Skeletal muscle cell (primary cell): Measurements from ENCODE around the gene ACER2.
A peak's percentile ranks its signal among the peaks of the same experiment; 100 is the strongest.
"Not testable (repeated sequence)": the region's sequence is repeated elsewhere in the genome, so short reads cannot be mapped to it uniquely, and the experiment has no call there.

ENCODE experiments used
- DNase-seq: peaks from one replicate; pipeline ENCODE4 v3.0.0-alpha.2; 2010; ENCODE audit warnings: low read depth
- H3K4me3 ChIP-seq: 2 replicates; pipeline ENCODE4 v1.5.1; 2011; ENCODE audit warnings: low read depth, mild to moderate bottlenecking, control low read depth, low read length, moderate library complexity

Gene ACER2

DNA sequence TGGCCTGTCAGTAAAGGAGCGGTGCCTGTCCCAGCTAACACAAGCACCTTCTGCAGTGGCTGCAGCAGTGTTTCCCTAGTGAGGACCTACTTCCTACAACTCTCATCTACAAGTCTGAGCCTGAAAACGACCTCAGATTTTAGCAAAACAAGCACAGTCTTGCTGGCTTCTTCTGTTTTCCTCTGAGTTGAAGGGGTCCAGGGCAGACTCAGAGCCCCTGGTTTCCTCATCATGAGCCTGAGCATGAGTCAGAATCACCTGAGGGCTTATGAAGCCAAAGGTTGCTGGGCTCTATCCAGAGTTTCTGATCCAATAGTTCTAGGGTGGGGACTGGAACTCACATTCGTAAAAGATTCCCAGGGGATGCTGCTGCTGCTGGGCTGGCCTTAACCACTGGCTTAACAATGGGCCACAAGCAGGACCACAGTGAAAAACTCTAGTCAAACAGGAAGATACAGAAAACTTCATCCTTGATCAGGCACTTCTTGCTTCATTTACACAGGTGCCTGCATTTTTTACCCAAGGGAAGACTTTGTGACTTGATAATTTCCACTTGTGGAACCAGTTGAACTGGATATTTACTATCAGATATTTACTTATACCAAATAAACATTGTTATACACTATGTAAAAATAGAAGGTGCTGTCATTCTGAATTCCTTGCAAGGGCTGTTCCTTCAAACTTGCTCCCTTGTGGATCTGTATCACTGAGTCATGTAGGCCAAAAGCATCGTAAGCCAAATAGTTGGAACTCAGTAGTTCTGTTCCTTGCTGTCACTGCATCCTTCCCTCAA is 4.3 kb upstream of the ACER2 start:
- H3K4me3 ChIP-seq: no peak overlapping the region
- DNase-seq: no peak

- no peak overlapping the region for H3K4me3 ChIP-seq
- DNase-seq: no peak
Measured at GRCh38 chr9:19405771-19406170, 3.0 kb upstream of the ACER2 start.

DNA sequence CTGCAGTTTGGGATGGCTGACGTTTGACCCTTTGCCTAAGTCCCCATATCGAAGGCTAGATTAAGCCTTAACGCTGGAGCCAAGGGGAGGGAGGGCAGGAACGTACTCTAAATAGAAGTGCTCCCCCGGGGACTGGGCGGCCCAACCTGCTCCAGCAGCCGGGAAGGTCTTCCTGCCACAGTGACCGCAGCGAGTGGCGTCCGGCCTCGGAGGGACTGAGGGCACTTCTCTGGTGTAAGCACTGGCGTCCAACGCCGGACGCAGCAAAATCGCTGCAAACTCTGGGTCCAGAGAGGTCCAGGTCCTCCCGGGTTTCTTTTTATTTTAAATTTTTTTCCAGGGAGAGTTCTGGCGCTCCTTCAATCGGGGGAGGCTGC is 505 bp upstream of the ACER2 start:
- DNase-seq: no peak
- peak overlapping the region; percentile 85 for H3K4me3 ChIP-seq

- peak overlapping the region; percentile 85 for H3K4me3 ChIP-seq
- DNase-seq: no peak
Measured at GRCh38 chr9:19409401-19410194, 789 bp downstream of the ACER2 start.

- no peak overlapping the region for H3K4me3 ChIP-seq
- DNase-seq: no peak
Measured at GRCh38 chr9:19410195-19410503, 1.3 kb downstream of the ACER2 start.

GRCh38 chr9:19410594-19410993 is 1.8 kb downstream of the ACER2 start:
- H3K4me3 ChIP-seq: no peak overlapping the region
- DNase-seq: no peak

- no peak for DNase-seq
- no peak overlapping the region for H3K4me3 ChIP-seq
Measured at GRCh38 chr9:19411316-19411715, 2.5 kb downstream of the ACER2 start.

DNA sequence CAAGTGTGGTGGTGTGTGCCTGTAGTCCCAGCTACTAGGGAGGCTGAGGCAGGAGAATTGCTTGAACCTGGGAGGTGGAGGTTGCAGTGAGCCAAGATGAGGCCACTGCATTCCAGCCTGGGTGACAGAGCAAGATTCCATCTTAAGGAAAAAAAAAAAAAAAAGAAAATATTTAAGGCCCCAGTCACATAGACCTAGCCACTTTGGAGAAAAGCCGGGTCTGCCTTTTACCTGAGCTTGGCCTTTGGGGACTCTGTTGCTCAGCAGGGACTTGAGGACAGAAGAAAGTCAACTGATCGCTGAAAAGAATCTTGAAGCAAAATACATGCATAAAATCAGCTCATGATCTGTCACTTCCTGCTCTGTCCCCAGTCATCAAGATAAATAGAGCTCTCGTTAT is 4.6 kb downstream of the ACER2 start:
- H3K4me3 ChIP-seq, DNase-seq: not testable (repeated sequence)

- no peak overlapping the region for H3K4me3 ChIP-seq
- peak; percentile 32 for DNase-seq
Measured at GRCh38 chr9:19416143-19416542, 7.3 kb downstream of the ACER2 start.

DNA sequence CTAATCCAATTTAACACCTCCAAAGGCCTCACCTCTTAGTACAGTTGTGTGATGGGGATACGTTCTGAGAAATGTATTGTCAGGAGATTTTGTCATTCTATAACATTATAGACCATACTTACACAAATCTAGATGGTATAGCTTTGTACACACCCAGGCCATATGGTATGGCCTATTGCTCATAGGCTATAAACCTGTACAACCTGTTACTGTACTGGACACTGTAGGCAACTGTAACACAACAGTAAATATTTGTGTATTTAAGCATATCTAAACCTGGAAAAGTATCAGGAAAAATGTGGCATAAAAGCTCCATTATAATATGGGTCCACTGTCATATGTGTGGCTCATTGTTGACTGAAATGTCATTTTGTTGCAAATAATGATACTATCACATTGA is 12.1 kb downstream of the ACER2 start:
- no peak overlapping the region for H3K4me3 ChIP-seq
- DNase-seq: no peak

DNA sequence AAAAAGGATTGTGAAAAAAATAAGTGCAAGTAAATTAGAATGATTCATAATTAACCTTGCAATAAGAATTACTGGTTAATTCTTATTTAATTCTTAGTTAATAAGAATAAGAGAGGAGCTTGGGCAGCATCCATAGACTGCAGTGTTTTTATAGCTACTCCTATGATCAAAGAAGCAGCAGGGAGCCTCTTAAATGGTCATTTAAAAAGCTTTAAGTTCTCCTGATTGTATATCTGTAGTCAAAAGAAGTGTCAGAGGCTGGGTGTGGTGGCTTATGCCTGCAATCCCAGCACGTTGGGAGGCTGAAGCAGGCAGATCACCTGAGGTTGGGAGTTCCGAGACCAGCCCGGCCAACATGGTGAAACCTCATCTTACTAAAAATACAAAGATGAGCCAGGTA is 14.4 kb downstream of the ACER2 start:
- DNase-seq: no peak
- no peak overlapping the region for H3K4me3 ChIP-seq

DNA sequence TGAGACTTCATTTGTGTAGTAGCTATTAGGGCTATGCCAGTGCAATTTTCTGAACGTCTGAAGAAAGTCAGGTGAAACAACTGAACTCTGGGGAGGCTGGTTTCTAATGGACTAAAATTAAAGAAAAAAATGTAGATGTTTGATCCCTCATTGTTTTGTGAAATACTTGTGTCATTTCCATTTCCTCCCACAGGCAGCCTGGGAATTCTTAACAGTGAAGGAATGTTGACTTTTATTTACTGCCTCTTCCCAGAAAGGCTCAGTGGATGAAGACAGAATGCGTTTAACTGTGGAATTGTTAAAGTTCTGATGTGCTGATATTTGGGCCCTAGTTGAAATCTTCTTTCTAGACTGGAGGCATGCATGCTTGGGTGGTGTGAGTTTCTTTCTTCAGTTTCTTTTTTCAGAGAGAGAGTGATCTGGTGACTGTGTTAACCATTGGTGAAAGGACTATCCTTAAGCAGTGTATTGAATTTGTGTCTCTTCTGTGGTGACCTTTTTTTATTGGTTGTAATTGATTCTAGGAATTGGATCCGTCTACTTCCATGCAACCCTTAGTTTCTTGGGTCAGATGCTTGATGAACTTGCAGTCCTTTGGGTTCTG is 15.5 kb downstream of the ACER2 start:
- no peak overlapping the region for H3K4me3 ChIP-seq
- no peak for DNase-seq

DNA sequence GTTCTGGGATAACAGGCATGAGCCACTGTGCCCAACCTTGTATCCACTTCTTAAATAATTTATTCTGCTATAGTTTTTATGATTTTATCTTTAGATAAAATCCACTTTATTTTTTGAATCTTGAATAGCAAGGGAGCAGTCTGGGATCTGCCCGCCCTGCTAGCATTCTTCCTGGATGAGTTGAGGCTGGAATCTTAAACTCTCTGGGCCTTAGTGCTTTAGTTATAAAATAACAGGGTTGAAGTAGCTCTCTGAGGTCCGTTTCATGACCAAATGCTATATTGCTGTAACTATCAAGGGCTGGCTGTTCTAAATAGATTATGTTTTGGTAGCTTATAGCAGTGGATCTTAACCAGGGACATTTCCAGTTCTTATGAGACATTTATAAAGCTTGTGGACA is 20.8 kb downstream of the ACER2 start:
- DNase-seq: no peak

DNA sequence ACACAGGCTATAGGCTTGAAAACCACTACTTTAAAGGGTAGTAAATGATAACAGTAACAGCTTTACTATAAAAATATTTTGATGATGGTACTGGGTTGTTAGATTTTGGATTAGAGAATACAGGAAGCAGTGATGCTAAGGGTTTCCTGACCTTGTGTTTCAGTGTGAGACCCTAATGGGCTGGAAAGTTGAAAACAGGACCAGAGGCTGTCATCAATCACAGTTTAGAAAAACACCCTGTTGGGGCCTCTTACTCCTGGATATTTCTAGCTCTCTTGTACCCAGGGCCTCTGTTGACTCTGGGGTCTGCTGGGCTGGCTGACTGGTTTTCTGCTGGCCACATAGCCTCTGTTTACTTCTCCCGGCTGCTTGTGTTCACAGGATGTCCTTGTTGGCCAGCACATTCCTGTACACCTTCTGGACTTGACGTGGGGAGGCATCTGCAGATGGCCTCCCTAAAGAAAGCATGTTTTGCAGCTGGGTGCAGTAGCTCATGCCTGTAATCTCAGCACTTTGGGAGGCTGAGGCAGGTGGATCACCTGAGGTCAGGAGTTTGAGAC is 21.5 kb downstream of the ACER2 start:
- no peak for DNase-seq
- H3K4me3 ChIP-seq: no peak overlapping the region

More for the DNA sequence above, 20.8 kb downstream of the ACER2 start:
- H3K4me3 ChIP-seq: no peak overlapping the region

GRCh38 chr9:19431361-19432171 is 22.8 kb downstream of the ACER2 start:
- no peak overlapping the region for H3K4me3 ChIP-seq
- no peak for DNase-seq

GRCh38 chr9:19432473-19432872 is 23.7 kb downstream of the ACER2 start:
- DNase-seq: no peak

DNA sequence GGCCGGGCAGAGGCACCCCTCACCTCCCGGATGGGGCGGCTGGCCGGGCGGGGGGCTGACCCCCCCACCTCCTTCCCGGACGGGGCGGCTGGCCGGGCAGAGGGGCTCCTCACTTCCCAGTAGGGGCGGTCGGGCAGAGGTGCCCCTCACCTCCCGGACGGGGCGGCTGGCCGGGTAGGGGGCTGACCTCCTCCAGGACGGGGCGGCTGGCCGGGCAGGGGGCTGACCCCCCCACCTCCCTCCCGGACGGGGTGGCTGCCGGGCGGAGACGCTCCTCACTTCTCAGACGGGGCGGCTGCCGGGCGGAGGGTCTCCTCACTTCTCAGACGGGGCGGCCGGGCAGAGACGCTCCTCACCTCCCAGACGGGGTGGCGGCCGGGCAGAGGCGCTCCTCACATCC is 24.9 kb downstream of the ACER2 start:
- not testable (repeated sequence) for H3K4me3 ChIP-seq, DNase-seq

More at GRCh38 chr9:19432473-19432872, 23.7 kb downstream of the ACER2 start:
- H3K4me3 ChIP-seq: no peak overlapping the region

DNA sequence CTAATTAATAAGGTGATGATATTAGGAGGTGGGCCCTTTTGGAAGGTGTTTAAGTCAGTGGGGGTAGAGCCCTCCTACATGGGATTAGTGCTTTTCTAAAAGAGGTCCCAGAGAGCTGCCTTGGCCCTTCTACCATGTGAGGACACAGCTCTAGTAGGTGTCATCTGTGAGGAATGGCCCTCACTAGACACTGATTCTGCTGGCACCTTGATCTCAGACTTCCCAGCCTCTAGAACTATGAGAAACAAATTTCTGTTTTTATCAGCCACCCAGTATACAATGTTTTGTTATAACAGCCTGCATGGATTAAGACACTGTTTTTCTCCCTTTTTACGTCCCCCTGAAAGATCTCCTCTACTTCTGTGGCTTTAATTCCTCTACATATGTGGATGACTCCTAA is 31.6 kb downstream of the ACER2 start:
- no peak for DNase-seq
- H3K4me3 ChIP-seq: no peak overlapping the region

DNA sequence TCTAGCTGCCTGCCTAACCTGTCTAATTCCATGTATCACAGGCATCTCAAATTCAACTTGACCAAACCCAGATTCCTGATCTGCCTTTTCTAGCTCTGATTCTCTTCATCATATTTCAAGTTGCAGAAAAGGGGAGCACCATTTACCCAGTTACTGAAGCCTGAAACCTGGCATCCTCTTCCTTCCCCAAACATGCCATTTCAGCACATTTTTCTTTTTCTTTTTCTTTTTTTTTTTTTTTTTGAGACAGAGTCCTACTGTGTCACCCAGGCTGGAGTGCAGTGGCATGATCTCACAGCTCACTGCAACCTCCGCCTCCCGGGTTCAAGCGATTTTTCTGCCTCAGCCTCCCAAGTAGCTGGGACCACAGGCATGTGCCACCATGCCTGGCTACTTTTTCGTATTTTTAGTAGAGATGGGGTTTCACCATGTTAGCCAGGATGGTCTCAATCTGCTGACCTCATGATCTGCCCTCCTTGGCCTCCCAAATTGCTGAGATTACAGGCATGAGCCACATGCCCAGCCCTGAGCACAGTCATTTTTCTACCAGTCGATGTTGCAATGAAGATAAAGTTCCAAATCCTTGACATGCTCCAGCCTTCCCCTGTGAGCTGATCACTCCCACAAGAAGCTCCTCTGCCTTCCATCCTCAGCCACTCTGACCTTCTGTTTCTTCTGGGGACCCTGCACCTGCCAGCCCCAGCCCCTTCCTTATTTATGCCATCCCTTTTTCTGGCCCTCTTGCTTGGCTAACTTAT is 32.2 kb downstream of the ACER2 start:
- no peak overlapping the region for H3K4me3 ChIP-seq
- no peak for DNase-seq
